Breast epithelium (tissue), 3 donors: ENCODE data around the gene DMBT1.

Source experiments
- CTCF ChIP-seq, 3 donors: fragments of 450-650 bp; IDR thresholded peaks; one replicate each; pipeline ENCODE4 v1.5.1; 2016 to 2017; ENCODE audit warnings: antibody characterized with exemption in 3 of 3, mild to moderate bottlenecking in 3 of 3, moderate library complexity in 3 of 3
- POLR2A ChIP-seq: fragments of 450-650 bp; IDR thresholded peaks from one replicate; pipeline ENCODE4 v1.6.1; 2016; ENCODE audit warnings: antibody characterized with exemption, mild to moderate bottlenecking, moderate library complexity

DNA sequence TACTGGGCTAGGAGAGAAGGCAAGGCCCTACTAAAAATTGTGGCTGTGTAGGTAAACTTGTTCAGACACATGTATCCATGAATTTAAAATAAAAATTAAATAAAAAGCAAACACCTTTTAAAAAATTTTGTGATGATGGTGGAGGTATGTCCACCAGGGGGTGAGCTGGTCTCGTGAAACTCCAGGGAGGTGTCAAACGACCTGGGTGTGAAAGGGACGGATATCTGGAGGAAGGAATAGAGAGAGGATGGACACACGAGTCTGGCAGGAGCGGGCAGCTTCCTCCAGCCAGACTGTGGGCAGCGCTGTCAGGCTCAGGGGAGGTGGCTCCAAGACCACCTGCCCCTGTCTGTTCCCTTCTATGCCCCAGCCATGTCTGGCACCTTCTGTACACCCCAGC, 34.8 kb upstream of the DMBT1 start:
- TF ChIP-seq CTCF (IDR thresholded peaks at IDR 0.05) (peak in 2 of 3 donors; percentile 18 to 34), POLR2A (no peak)
